GM06990 (cell line): Measurements from ENCODE around the gene FAM53C.

Experiments used
- DNase-seq: peaks from one replicate; pipeline ENCODE4 v3.0.0-alpha.2; 2011; ENCODE audit not compliant: insufficient read length; ENCODE audit errors: extremely low read depth
- H3K27me3 ChIP-seq: replicated peaks from 2 replicates; pipeline ENCODE4 v1.6.0; 2011; ENCODE audit warnings: low read length; ENCODE audit not compliant: control insufficient read depth, insufficient read depth
- H3K36me3 ChIP-seq: 2 replicates; pipeline ENCODE4 v1.5.1; 2011; ENCODE audit warnings: low read length; ENCODE audit not compliant: control insufficient read depth, insufficient read depth
- H3K4me3 ChIP-seq: replicated peaks from 2 replicates; pipeline ENCODE4 v1.5.1; 2011; ENCODE audit warnings: low read depth, mild to moderate bottlenecking, control low read depth, low read length
- CTCF ChIP-seq: IDR thresholded peaks from 2 replicates; pipeline ENCODE4 v1.5.1; 2011; ENCODE audit warnings: low read length, control low read depth, mild to moderate bottlenecking, inconsistent platforms; ENCODE audit not compliant: insufficient read depth, poor library complexity, severe bottlenecking

Gene FAM53C

GRCh38 chr5:138359621-138360020 lies 21.6 kb downstream of the FAM53C start:
- Histone ChIP-seq H3K36me3 (0 out of 2 replicates have a peak, but pooled peaks cover 1% of the 10 kb centered on the region), H3K4me3 (no peak overlapping the region), H3K27me3 (no peaks in the 10 kb centered on the region)
- DNase-seq = no peak
- TF ChIP-seq CTCF = no peak

- Histone ChIP-seq H3K36me3 (0 out of 2 replicates have a peak, but pooled peaks cover 1% of the 10 kb centered on the region), H3K27me3 (no peaks in the 10 kb centered on the region), H3K4me3 (no peak overlapping the region)
- no peak for TF ChIP-seq CTCF
- no peak for DNase-seq
These were observed 22.9 kb downstream of the FAM53C start for GRCh38 chr5:138360941-138361452.

- TF ChIP-seq CTCF = no peak
- Histone ChIP-seq H3K36me3 (0 out of 2 replicates have a peak, but pooled peaks cover 1% of the 10 kb centered on the region), H3K4me3 (no peak overlapping the region), H3K27me3 (no peaks in the 10 kb centered on the region)
- DNase-seq = no peak
These were observed 26.5 kb downstream of the FAM53C start for GRCh38 chr5:138364576-138364975.

- H3K36me3 ChIP-seq = 0 out of 2 replicates have a peak, but pooled peaks cover under 1% of the 10 kb centered on the region
- no peak for DNase-seq
- H3K4me3 ChIP-seq = no peak overlapping the region
- H3K27me3 ChIP-seq = no peaks in the 10 kb centered on the region
- TF ChIP-seq CTCF = no peak
These were observed 28.7 kb downstream of the FAM53C start for GRCh38 chr5:138366632-138367382.

- Histone ChIP-seq H3K4me3 (no peak overlapping the region), H3K36me3 (no peaks in the 10 kb centered on the region), H3K27me3 (no peaks in the 10 kb centered on the region)
- DNase-seq = no peak
- no peak for TF ChIP-seq CTCF
These were observed 31.2 kb downstream of the FAM53C start for GRCh38 chr5:138369261-138369660.
